Stimulated activated CD4-positive, alpha-beta T cell treated with anti-CD3 and anti-CD28 coated beads, Interleukin-1b, Interleukin-23, amount 100 ng/mL, for 24 hours (primary cell): ENCODE data around the gene TMEM38B.

Experiments used
- DNase-seq, 4 experiments: peaks; one replicate each; pipeline ENCODE4 v3.0.0-alpha.2; 2020; ENCODE audit warnings: low read depth in 4 of 4, low spot score in 1 of 4

Gene TMEM38B

GRCh38 chr9:105694190-105694847, at the start of gene TMEM38B:
TSS of gene TMEM38B (plus strand) at chr9:105694541. CDS start at chr9:105694661, 120 bp downstream.
- peak; percentile 53 to 75 (median 62) for DNase-seq

- DNase-seq = no peak
Observed at GRCh38 chr9:105646879-105647594, 47.3 kb upstream of the TMEM38B start.

- no peak for DNase-seq
Observed at GRCh38 chr9:105647595-105648349, 46.6 kb upstream of the TMEM38B start.

- no peak for DNase-seq
Observed at GRCh38 chr9:105651806-105652205, 42.5 kb upstream of the TMEM38B start.

GRCh38 chr9:105656131-105656921, 38.0 kb upstream of the TMEM38B start:
- no peak for DNase-seq

- no peak for DNase-seq
Observed at GRCh38 chr9:105658351-105658750, 36.0 kb upstream of the TMEM38B start.

GRCh38 chr9:105661011-105661410, 33.3 kb upstream of the TMEM38B start:
- DNase-seq = no peak

- DNase-seq = no peak
Observed at GRCh38 chr9:105662184-105663104, 31.9 kb upstream of the TMEM38B start, which contains the start of gene TAL2. TSS of gene TAL2 (plus strand) at chr9:105662457. CDS start at chr9:105662497, 40 bp downstream.

GRCh38 chr9:105663914-105664313, 30.4 kb upstream of the TMEM38B start:
- no peak for DNase-seq

GRCh38 chr9:105667867-105668266, 26.5 kb upstream of the TMEM38B start:
- DNase-seq = no peak

- DNase-seq = no peak
Observed at GRCh38 chr9:105670315-105670714, 24.0 kb upstream of the TMEM38B start.

- DNase-seq = no peak
Observed at GRCh38 chr9:105670775-105671174, 23.6 kb upstream of the TMEM38B start.

GRCh38 chr9:105672711-105673234, 21.6 kb upstream of the TMEM38B start:
- no peak for DNase-seq

GRCh38 chr9:105673850-105674387, 20.4 kb upstream of the TMEM38B start:
- DNase-seq = no peak

- no peak for DNase-seq
Observed at GRCh38 chr9:105676351-105676923, 17.9 kb upstream of the TMEM38B start.

GRCh38 chr9:105678163-105678562, 16.2 kb upstream of the TMEM38B start:
- DNase-seq = no peak

- no peak for DNase-seq
Observed at GRCh38 chr9:105678781-105679180, 15.6 kb upstream of the TMEM38B start.

- DNase-seq = no peak
Observed at GRCh38 chr9:105679257-105680022, 14.9 kb upstream of the TMEM38B start.
